Vagina (tissue), 2 donors: ENCODE data around the gene ADORA3. TPM values are rescaled to one million over a fixed set of nuclear protein-coding genes. Genes with fewer than 3 reads are reported as not detected.

ENCODE experiments used
- DNase-seq, 2 donors: peaks; one replicate each; pipeline ENCODE4 v3.0.0-alpha.2; 2017; ENCODE audit errors: extremely low spot score in 2 of 2
- H3K27ac ChIP-seq: fragments of 200-600 bp; sonication (generic); one replicate; pipeline ENCODE4 v1.5.1; 2019
- H3K27me3 ChIP-seq: fragments of 200-600 bp; sonication (generic); one replicate; pipeline ENCODE4 v1.5.1; 2019
- H3K36me3 ChIP-seq, 2 donors: fragments of 200-600 bp; sonication (generic); one replicate each; pipeline ENCODE4 v1.5.1; 2017 to 2019
- H3K4me1 ChIP-seq: fragments of 200-600 bp; sonication (generic); one replicate; pipeline ENCODE4 v1.5.1; 2019
- H3K4me3 ChIP-seq, 2 donors: fragments of 200-600 bp; sonication (generic); 1 replicate in 1 of 2; 2 replicates in 1 of 2; pipeline ENCODE4 v1.5.1; 2016 to 2019
- H3K9me3 ChIP-seq: fragments of 200-600 bp; sonication (generic); one replicate; pipeline ENCODE4 v1.5.1; 2019
- POLR2A ChIP-seq, 2 donors: fragments of 450-650 bp; IDR thresholded peaks; one replicate each; pipeline ENCODE4 v1.6.1; 2017; ENCODE audit warnings: antibody characterized with exemption in 2 of 2, mild to moderate bottlenecking in 2 of 2, moderate library complexity in 2 of 2
- POLR2AphosphoS5 ChIP-seq, 2 donors: sonication (generic); formaldehyde crosslinking; IDR thresholded peaks; one replicate each; pipeline ENCODE4 v1.9.0; 2017; ENCODE audit warnings: antibody characterized with exemption in 2 of 2, mild to moderate bottlenecking in 2 of 2, low read depth in 1 of 2; ENCODE audit not compliant: insufficient read depth in 1 of 2
- intact Hi-C: fragments of 100-400 bp; cut with DNase I; formaldehyde crosslinking; loops from one replicate; pipeline ENCODE4 v1.15.1; 2023
- total RNA-seq: library from RNA; depleted of rRNA; stranded (reverse); fragments of >200 nt; gene quantifications from one replicate; pipeline ENCODE4 v1.2.3, GENCODE V29; 2016
- TF ChIP-seq, protein P1 (sequence below), 3 experiments: fragments of 450-650 bp in 2 of 3; fragments of 200-600 bp in 1 of 3; sonication (generic) in 1 of 3; IDR thresholded peaks; one replicate each; pipeline ENCODE4 v1.5.1; 2017 to 2019; ENCODE audit warnings: antibody characterized with exemption in 3 of 3, mild to moderate bottlenecking in 2 of 3, moderate library complexity in 2 of 3

Gene ADORA3
- total RNA-seq, 1 donor from 2014 or later: 5.2 TPM

DNA sequence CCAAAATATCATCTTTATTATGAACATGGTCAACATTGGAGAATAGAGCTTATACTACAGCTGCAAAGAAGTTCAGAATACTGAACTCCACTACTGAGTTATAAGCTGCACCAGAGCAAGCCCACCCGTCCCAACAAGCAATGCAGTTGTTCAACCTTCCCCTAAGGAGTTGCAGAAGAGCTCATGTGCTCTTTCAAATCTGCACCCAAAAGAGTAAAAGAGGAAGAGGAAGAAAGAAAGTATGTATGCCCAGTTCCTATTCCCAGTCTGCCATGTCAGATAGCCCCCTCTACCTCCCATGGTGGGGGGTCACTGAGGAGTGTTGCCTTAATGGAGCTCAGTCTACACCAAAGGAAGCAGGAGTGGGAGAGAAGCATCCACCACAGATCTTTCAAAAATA lies 22.8 kb downstream of the ADORA3 start:
- intact Hi-C loops: loop anchor here (5.0 kb wide), 1 partner anchor 287 kb away; no protein-coding TSS in a partner anchor
- H3K27ac ChIP-seq: no peak overlapping the region

DNA sequence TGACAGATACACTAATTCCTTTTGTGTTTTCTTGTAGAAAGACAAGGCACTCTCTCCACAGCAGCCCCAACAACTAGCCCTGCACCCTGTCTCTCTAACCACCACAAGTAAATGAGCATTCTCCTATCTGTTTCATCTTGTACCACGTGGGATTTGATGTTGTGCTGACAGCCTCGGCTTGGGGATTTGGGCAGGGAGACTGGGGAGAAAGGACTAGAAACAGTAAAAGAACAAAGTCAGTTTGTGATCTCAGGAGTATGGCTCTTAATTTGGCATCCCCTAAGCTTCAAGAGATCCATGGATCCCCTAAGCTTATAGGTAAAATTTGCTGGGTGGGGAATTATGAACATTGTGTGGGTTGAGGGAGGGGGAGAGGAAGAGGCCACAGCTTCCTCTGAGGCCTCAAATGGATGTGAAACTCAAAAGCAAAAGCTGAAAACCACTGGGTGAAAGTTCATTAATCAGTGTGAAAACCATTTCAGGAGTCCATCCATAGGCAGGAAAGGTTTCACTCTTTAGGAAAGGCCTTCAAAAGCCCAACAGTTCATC lies 26.6 kb downstream of the ADORA3 start:
- Histone ChIP-seq H3K4me1 (peaks cover 5% of the 10 kb centered on the region), H3K9me3 (no peaks in the 10 kb centered on the region), H3K4me3 (no peak overlapping the region), H3K36me3 (no peaks in the 10 kb centered on the region), H3K27ac (no peak overlapping the region), H3K27me3 (no peaks in the 10 kb centered on the region)
- no peak for DNase-seq
- no peak for TF ChIP-seq POLR2A (IDR thresholded peaks at IDR 0.05)
- no peak for TF ChIP-seq POLR2AphosphoS5 (IDR thresholded peaks at IDR 0.05; ENCODE audit: insufficient read depth in 1 of 2, low read depth in 1 of 2)
- TF ChIP-seq, protein P1, sequence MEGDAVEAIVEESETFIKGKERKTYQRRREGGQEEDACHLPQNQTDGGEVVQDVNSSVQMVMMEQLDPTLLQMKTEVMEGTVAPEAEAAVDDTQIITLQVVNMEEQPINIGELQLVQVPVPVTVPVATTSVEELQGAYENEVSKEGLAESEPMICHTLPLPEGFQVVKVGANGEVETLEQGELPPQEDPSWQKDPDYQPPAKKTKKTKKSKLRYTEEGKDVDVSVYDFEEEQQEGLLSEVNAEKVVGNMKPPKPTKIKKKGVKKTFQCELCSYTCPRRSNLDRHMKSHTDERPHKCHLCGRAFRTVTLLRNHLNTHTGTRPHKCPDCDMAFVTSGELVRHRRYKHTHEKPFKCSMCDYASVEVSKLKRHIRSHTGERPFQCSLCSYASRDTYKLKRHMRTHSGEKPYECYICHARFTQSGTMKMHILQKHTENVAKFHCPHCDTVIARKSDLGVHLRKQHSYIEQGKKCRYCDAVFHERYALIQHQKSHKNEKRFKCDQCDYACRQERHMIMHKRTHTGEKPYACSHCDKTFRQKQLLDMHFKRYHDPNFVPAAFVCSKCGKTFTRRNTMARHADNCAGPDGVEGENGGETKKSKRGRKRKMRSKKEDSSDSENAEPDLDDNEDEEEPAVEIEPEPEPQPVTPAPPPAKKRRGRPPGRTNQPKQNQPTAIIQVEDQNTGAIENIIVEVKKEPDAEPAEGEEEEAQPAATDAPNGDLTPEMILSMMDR (IDR thresholded peaks at IDR 0.05): no peak
- intact Hi-C loops: no loop called here

More for the DNA sequence above, 22.8 kb downstream of the ADORA3 start:
- TF ChIP-seq POLR2AphosphoS5 (IDR thresholded peaks at IDR 0.05; ENCODE audit: insufficient read depth in 1 of 2, low read depth in 1 of 2) (no peak), POLR2A (IDR thresholded peaks at IDR 0.05) (no peak)
- TF ChIP-seq, protein P1 (IDR thresholded peaks at IDR 0.05): no peak
- no peak for DNase-seq
- Histone ChIP-seq H3K4me3 (no peak overlapping the region), H3K36me3 (no peaks in the 10 kb centered on the region), H3K27me3 (no peaks in the 10 kb centered on the region), H3K4me1 (peaks cover 5% of the 10 kb centered on the region), H3K9me3 (no peaks in the 10 kb centered on the region)

DNA sequence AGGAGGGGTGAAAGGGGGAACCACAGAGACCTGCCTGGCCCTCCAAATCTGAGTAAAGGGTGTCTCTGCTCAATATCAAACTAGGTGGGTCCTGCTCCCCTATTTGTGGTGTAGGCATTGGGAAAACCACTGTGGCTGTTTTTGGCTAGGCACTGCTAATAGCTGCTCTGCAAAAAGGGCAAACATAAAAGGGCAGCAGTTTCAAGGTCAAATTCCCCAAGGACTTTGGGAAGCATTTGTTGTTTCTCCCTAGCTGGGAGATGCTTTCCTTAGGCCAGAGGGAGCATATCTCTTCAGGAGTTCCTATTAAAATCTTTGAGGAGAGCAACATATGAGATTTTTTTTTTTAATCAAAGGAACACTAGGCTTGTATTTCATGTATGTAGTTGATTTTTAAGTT lies 27.2 kb downstream of the ADORA3 start:
- H3K4me3 ChIP-seq: no peak overlapping the region
- H3K4me1 ChIP-seq: peaks cover 5% of the 10 kb centered on the region
- no peaks in the 10 kb centered on the region for H3K9me3 ChIP-seq
- no peaks in the 10 kb centered on the region for H3K27me3 ChIP-seq
- TF ChIP-seq POLR2A (IDR thresholded peaks at IDR 0.05): no peak
- TF ChIP-seq, protein P1 (IDR thresholded peaks at IDR 0.05): no peak
- TF ChIP-seq POLR2AphosphoS5 (IDR thresholded peaks at IDR 0.05; ENCODE audit: insufficient read depth in 1 of 2, low read depth in 1 of 2): no peak
- intact Hi-C loops: no loop called here
- no peaks in the 10 kb centered on the region for H3K36me3 ChIP-seq
- DNase-seq: no peak
- peak overlapping the region; percentile 37 for H3K27ac ChIP-seq

DNA sequence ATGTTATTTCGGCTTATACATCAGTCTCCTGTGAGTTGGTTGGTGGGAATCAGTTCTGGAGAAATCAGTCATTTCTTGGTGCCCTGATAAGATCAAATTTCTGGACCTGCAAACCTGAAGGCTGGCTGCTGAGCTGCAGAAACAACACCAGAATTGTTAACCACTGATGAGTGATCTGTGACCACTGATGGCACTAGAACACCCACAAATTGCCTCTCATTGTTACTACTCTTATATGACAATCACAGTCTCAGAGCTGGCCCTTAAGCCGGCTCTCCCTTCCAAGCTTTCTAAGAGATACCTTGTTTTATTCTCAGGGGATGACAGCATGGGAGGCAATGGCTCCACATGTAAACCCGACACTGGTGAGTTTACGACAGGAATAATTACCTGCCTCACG lies 27.7 kb downstream of the ADORA3 start:
- no peak overlapping the region for H3K27ac ChIP-seq
- no peaks in the 10 kb centered on the region for H3K36me3 ChIP-seq
- intact Hi-C loops: no loop called here
- DNase-seq: no peak
- H3K4me1 ChIP-seq: peaks cover 5% of the 10 kb centered on the region
- TF ChIP-seq, protein P1 (IDR thresholded peaks at IDR 0.05): no peak
- TF ChIP-seq POLR2A (IDR thresholded peaks at IDR 0.05) (no peak), POLR2AphosphoS5 (IDR thresholded peaks at IDR 0.05; ENCODE audit: insufficient read depth in 1 of 2, low read depth in 1 of 2) (no peak)
- H3K27me3 ChIP-seq: no peaks in the 10 kb centered on the region
- H3K4me3 ChIP-seq: no peak overlapping the region
- no peaks in the 10 kb centered on the region for H3K9me3 ChIP-seq

DNA sequence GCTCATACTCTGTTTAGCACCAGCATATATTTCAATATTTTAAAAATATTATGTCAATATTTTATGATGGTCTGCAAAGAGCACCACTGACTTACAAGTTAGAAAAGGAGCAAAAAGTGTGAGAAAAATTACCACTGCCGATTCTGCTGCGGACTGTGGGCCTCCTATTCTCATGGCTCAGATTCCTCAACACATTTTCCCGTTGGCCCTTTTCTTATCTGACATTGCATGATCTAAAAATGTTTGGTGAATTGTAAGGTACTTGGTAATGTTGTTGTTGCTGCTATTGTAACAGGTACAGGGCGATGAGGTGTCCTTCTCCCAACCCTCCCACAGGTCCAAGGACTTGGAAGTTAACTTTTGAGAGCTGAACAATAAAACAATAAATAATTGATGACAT lies 28.9 kb downstream of the ADORA3 start:
- DNase-seq: no peak
- Histone ChIP-seq H3K27ac (peak overlapping the region; percentile 33), H3K4me1 (peaks cover 5% of the 10 kb centered on the region), H3K27me3 (no peaks in the 10 kb centered on the region), H3K9me3 (no peaks in the 10 kb centered on the region), H3K36me3 (peaks cover 0 to 12% of the 10 kb centered on the region in 2 donors), H3K4me3 (peak overlapping the region in 1 of 2 donors; percentile 0)
- no peak for TF ChIP-seq POLR2A (IDR thresholded peaks at IDR 0.05)
- TF ChIP-seq, protein P1 (IDR thresholded peaks at IDR 0.05): no peak
- TF ChIP-seq POLR2AphosphoS5 (IDR thresholded peaks at IDR 0.05; ENCODE audit: insufficient read depth in 1 of 2, low read depth in 1 of 2): no peak
- intact Hi-C loops: no loop called here
